ENCODE data around the gene RICTOR.
A peak's percentile ranks its signal among the peaks of the same experiment; 100 is the strongest.

The RICTOR gene

DNA sequence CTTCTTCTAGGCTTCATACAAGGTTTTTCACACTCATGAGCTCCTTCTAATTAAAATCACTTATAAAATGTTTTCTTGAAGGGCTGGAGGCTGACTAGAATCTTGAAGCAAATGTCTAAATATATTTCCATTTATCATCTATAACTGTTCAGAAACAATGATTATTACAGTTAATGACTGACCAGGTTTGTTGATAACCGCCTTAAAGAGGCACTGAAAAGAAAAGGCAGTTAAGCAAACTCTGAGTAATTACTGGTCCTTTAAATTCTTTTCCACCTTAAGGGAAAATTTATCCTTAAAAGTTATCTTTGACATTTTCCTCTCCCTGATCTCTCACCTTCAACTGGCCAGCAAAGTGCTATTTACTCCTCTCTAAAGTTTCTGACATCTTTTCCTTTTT, 43.2 kb downstream of the RICTOR start:
- Histone ChIP-seq H3K36me3 (replicated peaks) (no peaks in the 10 kb centered on the region), H3K27me3 (replicated peaks) (no peaks in the 10 kb centered on the region), H3K27ac (no peak overlapping the region), H3K4me3 (ENCODE audit: low read depth, low read length) (no peak overlapping the region)
- no peak for DNase-seq
- TF ChIP-seq, protein P1, sequence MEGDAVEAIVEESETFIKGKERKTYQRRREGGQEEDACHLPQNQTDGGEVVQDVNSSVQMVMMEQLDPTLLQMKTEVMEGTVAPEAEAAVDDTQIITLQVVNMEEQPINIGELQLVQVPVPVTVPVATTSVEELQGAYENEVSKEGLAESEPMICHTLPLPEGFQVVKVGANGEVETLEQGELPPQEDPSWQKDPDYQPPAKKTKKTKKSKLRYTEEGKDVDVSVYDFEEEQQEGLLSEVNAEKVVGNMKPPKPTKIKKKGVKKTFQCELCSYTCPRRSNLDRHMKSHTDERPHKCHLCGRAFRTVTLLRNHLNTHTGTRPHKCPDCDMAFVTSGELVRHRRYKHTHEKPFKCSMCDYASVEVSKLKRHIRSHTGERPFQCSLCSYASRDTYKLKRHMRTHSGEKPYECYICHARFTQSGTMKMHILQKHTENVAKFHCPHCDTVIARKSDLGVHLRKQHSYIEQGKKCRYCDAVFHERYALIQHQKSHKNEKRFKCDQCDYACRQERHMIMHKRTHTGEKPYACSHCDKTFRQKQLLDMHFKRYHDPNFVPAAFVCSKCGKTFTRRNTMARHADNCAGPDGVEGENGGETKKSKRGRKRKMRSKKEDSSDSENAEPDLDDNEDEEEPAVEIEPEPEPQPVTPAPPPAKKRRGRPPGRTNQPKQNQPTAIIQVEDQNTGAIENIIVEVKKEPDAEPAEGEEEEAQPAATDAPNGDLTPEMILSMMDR (IDR thresholded peaks at IDR 0.05; ENCODE audit: low read depth, low read length, missing control alignments) = no peak
- in situ Hi-C loops (cut with HindIII; ENCODE audit: low pct_ligation_motif_present, low sequenced_read_pairs) = no loop called here

DNA sequence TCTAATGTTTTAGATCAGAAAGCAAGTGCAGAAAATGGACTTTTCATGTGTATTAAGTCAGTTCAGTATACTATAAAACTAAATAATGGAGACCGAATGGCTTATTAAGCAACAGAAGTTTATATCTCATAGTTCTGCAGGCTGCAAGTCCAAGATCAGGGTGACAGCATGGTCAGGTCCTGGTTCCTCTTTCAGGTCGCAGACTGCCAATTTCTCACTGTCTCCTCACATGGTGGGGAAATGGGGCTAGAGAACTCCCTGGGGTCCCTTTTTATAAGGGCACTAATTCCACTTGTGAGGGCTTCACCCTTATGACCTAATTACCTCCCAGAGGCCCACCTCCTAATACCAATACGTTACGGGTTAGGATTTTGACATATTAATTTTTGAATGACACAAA, 48.7 kb downstream of the RICTOR start:
- Histone ChIP-seq H3K36me3 (replicated peaks) (no peaks in the 10 kb centered on the region), H3K27me3 (replicated peaks) (no peaks in the 10 kb centered on the region), H3K4me3 (ENCODE audit: low read depth, low read length) (no peak overlapping the region), H3K27ac (no peak overlapping the region)
- in situ Hi-C loops (cut with HindIII; ENCODE audit: low pct_ligation_motif_present, low sequenced_read_pairs) = no loop called here
- DNase-seq = no peak
- TF ChIP-seq, protein P1 (IDR thresholded peaks at IDR 0.05; ENCODE audit: low read depth, low read length, missing control alignments) = no peak

DNA sequence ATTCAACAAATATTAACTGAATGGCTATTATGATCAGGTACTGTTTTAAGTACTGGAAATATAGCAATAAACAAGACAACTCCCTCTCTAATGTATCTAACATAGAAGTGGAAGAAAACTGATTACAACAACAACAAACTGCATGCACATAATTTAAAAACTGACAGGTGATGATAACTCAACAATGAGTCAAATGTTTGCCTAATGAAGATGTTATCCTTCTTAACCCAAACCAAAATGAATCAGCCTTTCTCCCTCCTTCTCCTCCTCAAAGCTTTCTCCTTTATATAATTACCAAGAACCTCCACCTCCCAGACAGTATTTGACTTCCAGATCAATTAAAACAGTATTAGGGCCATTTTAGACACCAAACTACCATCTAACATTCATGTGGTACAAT, 49.3 kb downstream of the RICTOR start:
- TF ChIP-seq, protein P1 (IDR thresholded peaks at IDR 0.05; ENCODE audit: low read depth, low read length, missing control alignments) = no peak
- no peak for DNase-seq
- no peak overlapping the region for H3K4me3 ChIP-seq (ENCODE audit: low read depth, low read length)
- in situ Hi-C loops (cut with HindIII; ENCODE audit: low pct_ligation_motif_present, low sequenced_read_pairs) = no loop called here
- H3K27ac ChIP-seq = no peak overlapping the region
- H3K27me3 ChIP-seq (replicated peaks) = no peaks in the 10 kb centered on the region
- H3K36me3 ChIP-seq (replicated peaks) = no peaks in the 10 kb centered on the region

DNA sequence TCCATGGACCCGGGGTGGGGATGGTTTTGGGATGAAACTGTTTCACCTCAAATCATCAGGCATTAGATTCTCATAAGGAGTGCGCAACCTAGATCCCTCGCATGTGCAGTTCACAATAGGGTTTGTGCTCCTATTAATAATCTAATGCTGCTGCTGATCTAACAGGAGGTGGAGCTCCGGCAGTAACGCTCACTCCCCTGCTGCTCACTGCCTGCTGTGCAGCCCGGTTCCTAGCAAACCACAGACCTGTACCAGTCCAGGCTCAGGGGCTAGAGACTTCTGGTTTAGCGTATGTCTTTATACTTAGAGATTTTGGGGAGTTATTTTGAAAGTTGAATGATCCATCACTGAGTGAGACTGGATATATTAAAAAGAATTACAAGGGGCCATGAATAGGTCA, 50.2 kb downstream of the RICTOR start:
- TF ChIP-seq, protein P1 (IDR thresholded peaks at IDR 0.05; ENCODE audit: low read depth, low read length, missing control alignments) = peak; percentile 38
- H3K36me3 ChIP-seq (replicated peaks) = peaks cover under 1% of the 10 kb centered on the region
- peak; percentile 53 for DNase-seq
- peak overlapping the region; percentile 11 for H3K27ac ChIP-seq
- no peaks in the 10 kb centered on the region for H3K27me3 ChIP-seq (replicated peaks)
- in situ Hi-C loops (cut with HindIII; ENCODE audit: low pct_ligation_motif_present, low sequenced_read_pairs) = no loop called here
- no peak overlapping the region for H3K4me3 ChIP-seq (ENCODE audit: low read depth, low read length)

DNA sequence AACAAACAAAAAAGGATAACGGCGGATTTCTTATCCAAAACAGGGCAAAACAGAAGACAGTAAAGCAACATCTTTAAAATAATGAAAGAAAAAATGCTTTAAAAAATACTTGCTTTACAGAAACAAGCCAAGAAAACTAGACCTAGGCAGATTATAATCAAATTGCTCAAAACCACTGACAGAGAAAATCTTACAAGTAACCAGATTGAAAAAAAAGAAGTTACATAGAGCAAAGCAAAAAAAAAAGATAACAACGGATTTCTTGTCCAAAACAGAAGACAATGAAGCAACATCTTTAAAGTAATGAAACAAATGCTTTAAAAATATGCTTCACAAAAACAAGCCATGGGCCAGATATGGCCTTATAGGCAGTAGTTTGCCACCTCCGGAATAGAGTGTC, 51.1 kb downstream of the RICTOR start:
- Histone ChIP-seq H3K4me3 (ENCODE audit: low read depth, low read length) (no peak overlapping the region), H3K27me3 (replicated peaks) (no peaks in the 10 kb centered on the region), H3K27ac (no peak overlapping the region), H3K36me3 (replicated peaks) (peaks cover 9% of the 10 kb centered on the region)
- in situ Hi-C loops (cut with HindIII; ENCODE audit: low pct_ligation_motif_present, low sequenced_read_pairs) = no loop called here
- TF ChIP-seq, protein P1 (IDR thresholded peaks at IDR 0.05; ENCODE audit: low read depth, low read length, missing control alignments) = no peak
- DNase-seq = no peak

DNA sequence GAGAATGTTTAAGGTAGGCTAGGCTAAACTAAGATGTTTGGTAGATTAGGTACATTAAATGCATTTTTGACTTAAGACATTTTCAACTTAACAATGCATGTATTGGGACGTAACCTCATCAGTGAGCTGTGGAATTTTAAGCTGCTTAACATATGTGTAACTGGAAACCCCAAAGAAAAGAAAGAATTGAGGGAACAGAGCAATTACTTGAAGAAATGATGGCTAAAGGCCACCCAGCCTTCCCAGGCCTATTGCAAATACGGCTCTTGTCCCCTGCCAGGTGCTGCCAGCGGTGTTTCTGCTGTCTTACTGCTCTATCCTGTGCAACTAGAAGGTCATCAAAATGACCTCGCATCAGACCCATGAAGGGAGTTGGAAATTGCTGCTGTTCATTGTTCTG, 52.0 kb downstream of the RICTOR start:
- no peak overlapping the region for H3K27ac ChIP-seq
- H3K4me3 ChIP-seq (ENCODE audit: low read depth, low read length) = no peak overlapping the region
- in situ Hi-C loops (cut with HindIII; ENCODE audit: low pct_ligation_motif_present, low sequenced_read_pairs) = no loop called here
- peaks cover 9% of the 10 kb centered on the region for H3K36me3 ChIP-seq (replicated peaks)
- H3K27me3 ChIP-seq (replicated peaks) = no peaks in the 10 kb centered on the region
- TF ChIP-seq, protein P1 (IDR thresholded peaks at IDR 0.05; ENCODE audit: low read depth, low read length, missing control alignments) = no peak
- no peak for DNase-seq
